HG03159 (cell line): ENCODE data around the gene WDR5.

ENCODE experiments used
- ATAC-seq: cut with Tn5 transposase; IDR thresholded peaks from one replicate; pipeline ENCODE4 v1.9.1; 2021; ENCODE audit warnings: mild to moderate bottlenecking, moderate library complexity; ENCODE audit not compliant: unreplicated experiment

The WDR5 gene

DNA sequence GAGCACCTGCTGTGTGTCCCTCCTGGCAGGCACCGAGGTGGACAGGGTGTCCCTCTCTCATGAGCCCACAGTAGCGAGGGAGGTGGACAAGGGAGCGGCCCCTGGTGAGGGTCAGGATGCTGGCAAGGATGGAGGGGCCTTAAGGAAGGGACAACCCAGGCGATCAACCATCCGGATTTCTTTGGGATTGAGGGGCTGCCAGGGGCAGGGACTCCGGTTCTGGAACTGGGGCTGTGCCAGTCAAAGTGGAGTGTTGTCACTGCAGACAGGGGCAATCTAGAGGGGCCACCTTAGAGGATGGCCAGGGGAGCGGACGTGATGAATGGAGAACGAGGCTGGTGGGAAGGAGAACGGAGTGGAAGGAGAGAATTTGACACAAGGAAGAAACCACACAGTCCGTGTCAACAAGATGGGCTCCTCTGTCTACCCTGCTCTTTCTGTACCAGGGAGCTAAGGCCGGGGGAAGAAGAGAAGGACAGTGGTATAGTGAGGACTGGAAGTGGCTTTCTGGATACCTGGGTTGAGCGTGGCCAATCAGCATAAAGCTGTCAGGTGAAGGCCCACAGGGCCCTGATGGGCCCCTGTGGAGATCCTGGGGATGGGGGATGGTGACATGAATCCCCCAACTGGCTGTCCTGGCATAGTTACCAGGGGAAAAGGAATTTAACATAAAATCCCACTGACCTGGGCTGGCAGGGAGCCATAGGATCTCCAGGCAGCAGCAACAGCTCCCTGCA, 4.2 kb upstream of the WDR5 start:
- ATAC-seq = no peak

DNA sequence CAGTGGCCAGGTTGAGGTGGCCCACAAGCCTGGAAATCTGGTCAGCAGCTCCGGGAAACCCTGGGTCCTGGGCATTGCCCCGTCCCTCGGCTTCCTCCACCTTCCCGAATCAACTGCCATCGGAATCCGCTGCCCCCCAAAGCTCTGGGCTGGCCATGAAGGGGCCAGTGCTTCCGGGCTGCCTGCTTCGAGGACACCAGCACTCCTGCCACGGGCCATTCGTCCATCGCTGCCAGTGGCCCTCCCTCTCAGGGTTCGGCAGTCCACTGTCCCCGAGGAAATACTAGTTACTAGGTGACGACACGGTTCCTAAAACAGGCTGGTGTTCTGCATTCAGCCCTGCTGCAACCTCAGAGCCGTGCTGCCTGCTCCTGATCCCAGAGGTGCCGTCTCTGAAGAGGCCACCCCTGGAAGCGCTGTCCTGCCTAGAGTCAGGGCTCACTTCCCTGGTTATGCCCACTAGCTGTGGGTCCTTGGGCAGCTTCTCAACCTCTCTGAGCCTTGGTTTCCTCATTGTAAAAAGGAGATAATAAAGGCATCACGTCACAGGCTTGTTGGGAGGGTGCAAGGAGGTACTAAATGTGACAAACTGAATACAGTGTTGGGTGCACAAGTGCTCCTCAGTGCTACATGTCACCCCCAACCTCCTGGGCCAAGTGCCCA, 3.5 kb upstream of the WDR5 start:
- no peak for ATAC-seq

DNA sequence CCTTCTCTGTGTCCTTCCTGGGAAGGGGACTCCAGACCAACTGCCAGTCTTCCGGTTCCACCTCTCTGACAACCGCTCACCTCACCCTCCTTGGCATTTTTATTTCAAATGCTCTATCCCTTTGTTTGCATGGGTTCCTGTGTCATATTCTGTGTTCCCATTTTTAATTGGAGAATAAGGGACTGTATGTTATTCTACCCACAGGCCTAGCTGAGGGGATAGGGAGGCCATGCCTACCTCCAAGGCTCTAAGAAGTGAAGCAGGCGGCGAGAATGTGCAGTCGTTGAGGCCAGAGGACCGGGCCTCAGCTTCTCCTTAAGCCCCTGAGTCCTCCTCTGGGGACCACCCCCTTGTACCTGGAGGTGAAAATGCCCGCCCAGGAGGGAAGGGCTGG, 936 bp upstream of the WDR5 start:
- no peak for ATAC-seq

DNA sequence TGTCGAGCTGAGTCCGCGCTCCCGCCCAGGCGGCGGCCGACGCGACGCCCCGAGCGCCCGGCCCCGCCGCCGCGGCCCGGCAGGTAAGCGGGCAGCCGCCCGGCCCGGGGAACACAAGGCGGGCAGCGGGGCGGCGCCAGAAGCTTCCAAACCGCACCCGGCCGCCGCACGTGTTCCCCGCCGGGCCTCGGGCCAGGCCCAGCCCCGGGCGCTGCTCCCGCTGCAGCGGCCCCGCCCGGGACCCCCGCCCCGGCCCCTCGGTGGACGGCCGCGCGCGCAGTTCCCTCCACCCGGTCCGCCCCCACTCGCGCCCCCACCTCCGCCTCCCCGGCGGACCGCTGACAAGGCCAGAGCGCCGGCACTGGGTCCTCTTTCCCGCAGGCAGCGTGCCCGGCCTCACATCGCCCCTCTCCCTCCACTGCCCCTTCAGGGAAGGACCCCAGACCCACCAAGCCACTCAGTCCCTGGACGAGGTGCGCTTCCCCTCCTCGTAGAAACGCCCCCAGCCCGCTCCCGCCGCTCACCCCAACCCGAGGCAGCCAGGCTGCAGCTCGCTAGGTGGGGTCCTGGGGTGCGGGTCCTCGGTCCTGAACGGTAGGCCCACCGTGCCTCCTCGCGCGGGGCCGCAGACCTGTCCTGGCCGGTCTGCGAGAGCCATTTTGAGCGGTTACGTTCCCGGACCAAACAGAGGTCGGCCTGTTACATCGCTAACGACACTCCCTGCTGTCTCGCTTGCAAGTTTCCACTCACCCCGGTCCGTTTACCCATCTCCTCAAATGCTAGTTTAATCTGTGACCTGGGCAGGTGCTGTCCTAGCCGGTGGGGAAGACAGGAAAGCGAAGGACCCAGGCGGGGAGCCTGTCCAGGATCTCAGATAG, 475 bp downstream of the WDR5 start:
- peak; percentile 13 for ATAC-seq

DNA sequence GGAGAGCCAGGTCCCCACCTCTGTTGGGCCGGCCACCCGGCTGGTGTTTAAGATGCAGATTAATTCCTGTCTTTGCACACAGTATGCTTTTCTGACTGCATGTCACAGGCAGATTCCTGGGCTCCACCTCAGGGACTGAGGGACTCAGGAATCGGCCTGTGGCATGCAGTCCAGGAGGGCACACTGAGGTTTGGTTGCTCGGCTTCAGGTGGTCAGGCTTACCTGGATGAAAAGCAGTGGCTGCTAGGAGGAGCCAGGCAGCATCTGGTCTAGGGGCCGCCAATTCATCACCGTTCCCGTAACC, 1.1 kb downstream of the WDR5 start:
- ATAC-seq = no peak

DNA sequence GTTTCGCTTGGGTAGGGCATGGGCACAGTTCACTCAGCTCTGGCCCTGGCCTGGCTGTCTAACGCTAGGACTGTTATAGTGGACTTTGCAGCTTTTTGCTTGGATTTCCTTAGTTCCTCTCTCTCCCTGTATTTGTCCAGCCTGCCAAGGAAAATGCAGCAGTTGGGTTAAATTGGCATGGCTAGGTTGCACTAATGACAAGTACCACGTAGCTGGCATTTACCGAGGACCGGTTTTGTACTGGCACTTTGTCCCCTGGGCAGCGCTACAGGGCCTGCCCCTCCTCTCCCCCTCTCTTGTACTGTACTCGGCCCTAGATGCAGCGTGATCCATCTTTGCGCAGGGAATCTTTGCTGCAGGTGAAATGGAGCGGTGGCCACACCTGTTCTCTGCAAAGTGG, 2.4 kb downstream of the WDR5 start:
- no peak for ATAC-seq

DNA sequence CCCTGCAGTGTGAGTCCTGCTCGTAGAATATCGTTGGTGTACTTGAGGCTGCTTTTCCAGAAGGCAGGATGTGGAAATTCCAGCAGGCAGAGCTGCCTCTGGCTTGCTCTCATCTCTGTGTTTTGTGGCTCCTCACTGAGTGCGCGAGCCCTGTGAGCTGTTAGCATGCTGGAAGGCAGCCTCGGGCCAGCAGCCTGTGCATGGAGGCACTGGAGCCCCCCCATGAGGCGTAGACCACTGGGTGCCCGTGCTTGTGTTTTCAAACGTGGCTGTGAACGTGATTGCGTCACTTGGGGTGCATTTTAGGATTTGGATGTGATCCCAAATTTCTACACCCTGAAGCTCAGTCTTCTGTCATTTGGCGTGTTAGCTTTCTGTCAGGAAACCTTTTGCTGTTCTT, 3.2 kb downstream of the WDR5 start:
- ATAC-seq = no peak

DNA sequence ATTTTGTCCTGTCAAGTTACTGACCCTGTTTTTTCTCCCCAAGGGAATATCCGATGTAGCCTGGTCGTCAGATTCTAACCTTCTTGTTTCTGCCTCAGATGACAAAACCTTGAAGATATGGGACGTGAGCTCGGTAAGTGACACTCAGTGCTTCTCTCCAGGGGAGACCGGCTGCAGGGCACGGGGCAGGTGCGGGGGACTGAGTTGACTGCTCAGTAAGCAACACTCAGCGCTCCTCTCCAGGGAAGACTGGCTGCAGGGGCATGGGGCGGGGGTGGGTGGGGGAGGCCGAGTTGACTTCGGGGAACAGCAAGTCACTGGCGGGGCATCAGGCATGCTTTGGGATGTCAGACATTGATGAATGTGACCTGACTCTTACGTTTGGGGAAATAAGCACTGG, 6.0 kb downstream of the WDR5 start:
- ATAC-seq = no peak

DNA sequence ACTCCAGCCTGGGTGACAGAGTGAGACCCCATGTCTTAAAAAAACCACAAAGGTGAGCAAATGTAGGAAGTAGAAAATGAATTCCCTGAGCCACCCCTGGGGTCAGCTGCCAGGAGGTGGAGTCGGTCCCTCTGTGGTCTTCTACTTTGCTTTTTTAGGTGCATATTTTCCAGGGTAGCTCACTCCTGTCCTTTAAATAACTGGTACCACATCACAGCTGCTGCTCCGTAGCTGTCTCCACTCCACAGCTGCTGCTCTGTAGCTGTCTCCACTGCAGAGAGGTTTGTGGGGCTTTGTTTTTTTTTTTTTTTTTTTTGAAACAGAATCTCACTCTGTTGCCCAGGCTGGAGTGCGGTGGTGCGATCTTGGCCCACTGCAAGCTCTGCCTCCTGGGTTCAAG, 8.9 kb downstream of the WDR5 start:
- no peak for ATAC-seq

DNA sequence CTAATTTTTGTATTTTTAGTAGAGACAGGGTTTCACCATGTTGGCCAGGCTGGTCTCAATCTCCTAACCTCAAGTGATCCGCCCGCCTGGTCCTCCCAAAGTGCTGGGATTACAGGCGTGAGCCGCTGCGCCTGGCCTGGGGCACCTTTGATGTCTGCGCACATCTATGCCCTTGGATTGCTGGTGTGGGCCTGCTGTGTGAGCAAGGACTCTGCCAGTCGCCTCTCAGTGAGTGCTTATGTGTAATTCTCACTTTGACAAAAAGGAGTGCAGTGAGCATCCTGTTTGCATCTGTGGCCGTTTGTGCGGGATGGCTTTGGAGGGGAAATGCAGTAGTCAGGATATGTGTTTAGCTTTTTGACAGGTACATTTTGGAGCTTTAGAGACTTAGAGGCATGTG, 9.4 kb downstream of the WDR5 start:
- no peak for ATAC-seq

DNA sequence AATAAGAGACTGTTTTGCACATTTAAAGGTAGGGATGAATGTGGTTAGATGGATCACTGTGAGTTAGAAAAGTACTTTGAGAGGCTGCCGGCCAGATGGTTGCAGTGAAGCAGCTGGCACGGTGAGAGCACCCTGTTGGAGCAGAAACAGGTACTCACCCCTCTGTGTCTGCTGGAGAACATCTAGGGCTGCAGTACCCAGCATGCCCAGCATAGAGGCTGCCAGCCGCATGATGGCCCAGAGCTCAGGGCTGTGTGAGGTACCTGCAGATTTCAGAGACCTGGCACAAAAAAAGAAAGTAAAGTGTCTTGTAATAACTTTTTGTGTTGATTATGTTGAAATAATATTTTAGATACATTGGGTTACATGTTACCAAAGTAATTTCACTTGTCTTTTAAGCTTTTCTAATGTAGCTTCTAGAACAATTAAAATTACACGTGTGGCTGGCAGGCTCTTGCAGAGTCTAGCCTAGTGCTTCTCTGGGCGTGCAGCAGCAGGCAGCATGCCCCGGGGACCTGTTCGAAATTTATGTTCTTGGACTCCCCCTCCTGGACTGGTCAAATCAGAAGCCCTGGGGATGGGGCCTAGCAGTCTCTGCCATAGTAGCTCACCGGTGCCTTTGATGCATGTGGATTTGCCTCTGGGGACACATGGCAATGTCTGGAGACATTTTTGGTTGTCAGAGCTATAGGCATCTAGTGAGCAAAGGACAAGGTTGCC, 11.1 kb downstream of the WDR5 start:
- ATAC-seq = no peak

DNA sequence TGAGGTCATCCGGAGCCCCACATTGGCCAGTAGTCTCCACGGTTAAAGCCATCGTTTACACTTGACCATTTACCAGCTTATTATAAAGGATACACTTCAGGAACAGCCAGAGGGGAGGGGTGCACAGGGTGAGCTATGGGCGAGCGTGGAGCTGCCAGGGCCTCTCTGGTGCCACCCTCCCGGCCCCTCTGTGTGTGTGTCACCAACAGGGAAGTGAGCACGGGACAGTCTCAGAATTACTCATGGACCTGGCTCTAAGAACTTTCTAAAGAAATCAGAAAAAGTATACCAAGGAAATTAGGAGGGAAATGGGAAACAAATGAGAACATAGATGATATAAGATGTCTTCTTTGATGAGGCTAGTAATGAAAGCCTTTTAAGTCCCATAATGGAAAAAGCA, 13.5 kb downstream of the WDR5 start:
- no peak for ATAC-seq

DNA sequence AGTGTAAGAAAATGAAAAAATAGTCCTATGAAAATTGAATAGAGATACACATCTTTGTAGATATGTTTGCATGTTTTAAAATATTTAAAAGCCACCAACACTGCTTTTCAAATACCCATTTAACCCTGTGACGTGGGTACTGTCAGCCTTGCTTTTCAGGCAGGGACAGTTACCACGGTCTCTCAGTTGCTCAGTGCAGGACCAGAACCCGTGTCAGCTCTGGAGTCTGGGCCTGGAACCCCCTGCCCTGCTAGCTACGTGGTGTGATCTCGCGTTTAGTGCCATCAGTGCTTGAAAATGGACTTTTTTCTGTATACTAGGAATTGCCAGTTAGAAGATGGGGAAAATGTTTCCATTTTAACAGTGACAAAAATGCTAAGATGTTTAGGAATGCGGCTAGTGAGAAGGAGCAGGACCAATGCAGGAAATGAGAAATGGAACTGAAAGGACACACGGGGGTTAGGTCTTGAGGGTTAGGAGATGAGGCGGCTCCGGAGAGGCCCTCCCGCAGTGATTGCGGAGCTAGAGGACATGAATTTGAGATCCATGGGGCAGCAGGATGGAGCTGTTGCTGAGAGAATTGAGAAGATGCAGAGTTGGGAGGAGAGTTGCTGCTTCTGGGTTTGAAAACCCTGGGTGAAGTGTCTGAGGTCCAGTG, 14.8 kb downstream of the WDR5 start:
- ATAC-seq = no peak

DNA sequence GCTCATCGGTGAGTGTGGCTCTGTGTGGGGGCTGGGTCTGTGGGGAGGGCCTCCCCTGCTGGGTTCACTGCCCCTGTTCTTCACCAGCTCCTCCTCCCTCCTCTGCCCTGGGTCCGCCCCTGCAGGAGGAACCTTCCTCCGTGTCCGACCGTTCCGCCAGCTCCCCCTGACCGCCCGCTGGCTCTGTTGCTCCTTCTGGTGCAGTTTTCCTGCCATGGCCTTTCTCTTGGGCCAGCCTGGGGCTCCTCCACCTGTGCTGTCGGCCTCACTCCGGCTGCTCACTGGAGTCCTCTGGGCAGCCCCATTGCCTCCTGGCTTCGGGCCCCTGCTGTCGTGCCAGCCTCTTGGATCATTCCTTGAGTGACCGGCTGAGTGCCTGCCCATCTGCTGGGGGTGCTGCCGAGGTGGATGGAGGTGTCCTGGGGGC, 16.2 kb downstream of the WDR5 start:
- no peak for ATAC-seq

DNA sequence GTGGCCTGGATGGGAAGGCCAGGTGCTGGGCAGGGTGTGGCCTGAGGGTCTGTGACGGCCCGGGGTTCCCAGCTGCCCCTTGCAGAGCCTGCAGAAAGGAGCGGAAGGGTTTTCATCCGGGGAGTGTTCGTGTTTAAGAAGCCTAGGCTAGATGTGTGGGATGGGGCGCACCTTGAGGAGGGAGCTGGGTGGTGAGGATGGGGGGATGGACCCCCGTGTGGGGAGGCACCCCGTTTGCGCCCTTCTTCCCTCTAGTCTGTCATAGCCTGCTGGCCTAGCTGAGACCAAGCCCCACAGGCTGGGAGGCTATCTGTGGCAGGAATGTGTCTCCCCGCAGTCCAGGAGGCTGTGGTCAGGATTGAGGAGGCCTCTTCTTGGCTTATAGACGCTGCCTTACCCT, 16.6 kb downstream of the WDR5 start:
- ATAC-seq = no peak

DNA sequence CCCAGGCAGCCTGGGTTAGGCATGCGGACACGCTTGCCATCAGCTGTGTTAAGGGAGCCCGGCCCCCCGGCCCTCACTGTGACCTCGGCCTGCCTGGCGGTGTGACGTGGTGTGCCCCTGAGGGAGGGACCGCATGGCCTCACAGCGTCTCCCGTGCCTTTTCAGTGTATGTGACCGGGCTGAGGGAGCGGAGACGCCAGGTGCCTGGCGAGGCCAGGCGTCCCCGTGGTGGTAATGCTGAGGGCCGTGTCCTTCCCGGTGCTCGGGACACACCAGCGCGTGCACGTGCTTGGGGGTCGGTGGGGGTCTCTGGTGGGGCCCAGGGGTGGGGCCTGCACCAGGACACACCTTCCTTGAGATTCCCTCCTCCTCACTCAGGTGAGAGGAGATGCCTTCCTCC, 17.6 kb downstream of the WDR5 start:
- no peak for ATAC-seq

DNA sequence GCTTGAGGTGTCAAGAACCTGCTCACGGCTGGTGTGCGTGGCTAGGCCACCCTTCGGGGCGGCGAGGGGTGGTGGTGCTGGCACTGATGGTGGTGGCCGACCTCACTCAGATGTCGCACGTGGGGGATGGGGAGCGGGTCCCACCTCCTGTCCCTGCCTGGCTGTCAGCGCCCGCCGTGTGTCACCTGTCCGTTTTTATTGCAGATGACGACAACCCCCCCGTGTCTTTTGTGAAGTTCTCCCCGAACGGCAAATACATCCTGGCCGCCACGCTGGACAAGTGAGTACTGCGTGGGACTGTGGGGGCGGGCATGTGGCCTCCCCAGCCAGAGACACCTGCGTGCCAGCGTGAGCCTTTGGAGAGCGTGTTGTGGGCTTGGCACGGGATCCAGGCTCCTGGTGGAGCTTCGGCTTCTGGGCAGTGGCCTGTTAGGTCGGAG, 18.4 kb downstream of the WDR5 start:
- no peak for ATAC-seq

DNA sequence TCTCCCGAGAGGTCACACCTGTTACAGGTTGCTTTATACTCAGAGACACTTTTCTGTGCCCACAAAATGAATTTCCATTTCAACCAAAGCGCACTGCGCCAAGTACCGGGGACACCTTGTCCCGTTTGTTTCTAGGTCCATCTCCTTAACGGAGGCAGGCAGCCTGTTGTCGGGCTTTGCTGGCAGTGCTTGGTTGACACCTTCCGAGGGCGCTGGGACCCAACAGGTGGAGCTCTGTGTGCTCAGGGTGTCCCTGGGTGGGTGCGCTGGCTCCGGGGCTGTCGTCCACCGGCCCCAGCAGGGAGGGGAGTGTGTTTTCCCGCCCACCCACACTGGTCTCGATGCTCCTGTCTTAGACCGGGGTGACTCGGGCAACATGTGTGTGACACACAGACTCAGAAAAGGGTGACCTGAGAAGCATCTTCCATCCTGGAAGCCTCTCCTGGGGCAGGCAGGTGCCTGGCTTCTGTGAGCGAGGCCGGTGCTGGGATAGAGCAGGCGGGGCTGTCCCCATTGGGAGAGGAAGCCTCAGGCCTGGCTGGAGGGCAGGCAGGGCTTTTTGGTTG, 20.0 kb downstream of the WDR5 start:
- no peak for ATAC-seq

DNA sequence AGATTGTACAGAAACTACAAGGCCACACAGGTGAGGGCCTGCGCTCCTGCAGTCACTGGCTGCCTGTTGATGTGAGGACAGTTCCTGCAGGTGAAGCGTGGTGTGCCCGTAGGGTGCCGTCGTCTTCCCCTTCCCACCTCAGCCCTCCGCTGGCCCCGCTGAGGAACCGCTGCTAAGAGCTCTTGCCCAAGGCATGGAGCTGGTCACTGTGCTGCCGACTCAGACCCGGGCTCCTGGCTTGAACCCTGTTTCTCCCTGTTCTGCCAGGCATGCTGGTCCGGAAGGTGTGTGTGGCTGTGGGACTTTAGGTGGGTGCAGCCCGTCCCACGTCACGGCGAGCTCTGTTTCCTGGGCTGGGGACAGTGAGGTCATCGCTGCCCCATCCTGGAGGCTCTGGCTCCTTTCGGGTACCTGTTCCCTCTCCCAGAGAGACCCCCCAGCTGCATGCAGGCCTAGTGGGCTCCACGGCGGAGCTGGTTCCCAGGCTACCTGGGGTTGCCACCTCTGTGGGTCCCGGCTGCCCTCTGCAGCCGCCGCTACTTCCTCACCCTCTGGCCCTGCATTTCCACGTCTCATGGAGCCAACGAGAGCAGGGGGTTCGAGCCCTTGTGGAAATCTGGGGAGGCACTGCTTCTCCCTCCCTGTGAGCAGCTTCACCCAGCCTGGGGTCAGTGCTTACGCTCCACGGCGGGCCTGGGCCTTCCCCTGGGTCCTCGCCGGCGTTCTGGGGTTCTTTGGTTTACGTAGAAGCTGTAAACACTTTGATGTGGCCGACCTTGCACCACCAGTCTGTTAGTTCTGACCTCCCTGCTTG, 20.9 kb downstream of the WDR5 start:
- ATAC-seq = no peak
